Chondrocyte (in vitro differentiated cells): ENCODE measurements around the gene GPR156. TPM values are rescaled to one million over a fixed set of nuclear protein-coding genes. Genes with fewer than 3 reads are reported as not detected.

Experiments used
- DNase-seq: peaks from one replicate; pipeline ENCODE4 v3.0.0; 2021; ENCODE audit warnings: mixed read lengths, low spot score
- H3K27ac Mint-ChIP-seq: one replicate; pipeline ENCODE4 v1.8.0; 2021; ENCODE audit warnings: mild to moderate bottlenecking, moderate library complexity, mixed read lengths; ENCODE audit not compliant: unreplicated experiment
- H3K27me3 Mint-ChIP-seq: 2 replicates; pipeline ENCODE4 v1.8.0; 2021; ENCODE audit warnings: low read depth, mixed read lengths
- H3K36me3 Mint-ChIP-seq: 2 replicates; pipeline ENCODE4 v1.8.0; 2021; ENCODE audit warnings: low read depth, mixed read lengths
- H3K4me1 Mint-ChIP-seq: 2 replicates; pipeline ENCODE4 v1.8.0; 2021; ENCODE audit warnings: low read depth, mild to moderate bottlenecking, mixed read lengths
- H3K4me3 Mint-ChIP-seq: one replicate; pipeline ENCODE4 v1.8.0; 2021; ENCODE audit warnings: mild to moderate bottlenecking, moderate library complexity, mixed read lengths; ENCODE audit not compliant: unreplicated experiment
- H3K9me3 Mint-ChIP-seq: 2 replicates; pipeline ENCODE4 v1.8.0; 2021; ENCODE audit warnings: low read depth, mixed read lengths
- total RNA-seq: library from RNA; stranded (reverse); gene quantifications from 3 replicates; pipeline ENCODE4 v1.2.1, GENCODE V29; 2021
- TF ChIP-seq, protein P1 (sequence below): fragments of 200-600 bp; sonication (generic); IDR thresholded peaks from 2 replicates; pipeline ENCODE4 v1.5.0; 2021; ENCODE audit warnings: antibody characterized with exemption, mild to moderate bottlenecking, moderate library complexity

Gene GPR156
- total RNA-seq, 1 donor from 2014 or later, result 1.7 TPM

DNA sequence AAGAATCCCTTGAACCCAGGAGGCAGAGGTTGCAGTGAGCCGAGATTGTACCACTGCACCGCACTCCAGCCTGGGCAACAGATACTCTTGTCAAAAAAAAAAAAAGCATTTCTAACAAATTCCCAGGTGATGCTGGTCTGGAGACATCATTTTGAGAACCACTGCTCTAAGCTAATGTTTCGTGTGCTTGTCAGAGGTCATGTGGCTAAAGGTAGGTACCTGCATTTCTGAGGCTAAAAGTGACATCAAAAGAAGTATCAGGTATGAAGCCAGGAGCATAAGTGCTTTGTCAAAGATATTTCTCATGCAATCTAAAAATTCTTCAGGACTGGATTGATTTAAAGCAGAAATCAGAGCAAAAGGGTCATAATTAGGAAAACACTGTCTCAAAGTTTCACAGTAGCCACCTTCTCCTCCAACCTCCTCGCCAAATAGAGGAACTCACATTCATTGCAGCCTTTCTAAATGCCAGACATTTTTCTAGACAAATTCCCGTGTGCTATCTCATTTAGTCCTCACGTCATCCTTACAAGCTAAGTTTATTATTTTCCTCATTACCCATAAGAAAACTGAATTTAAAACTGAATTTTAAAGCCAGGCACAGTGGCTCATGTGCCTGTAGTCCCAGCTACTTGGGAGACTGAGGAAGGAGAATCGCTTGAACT lies 165.0 kb downstream of the GPR156 start:
- H3K36me3 Mint-ChIP-seq, result peaks cover 3% of the 10 kb centered on the region
- H3K27ac Mint-ChIP-seq, result no peak overlapping the region
- peaks cover 4% of the 10 kb centered on the region for H3K9me3 Mint-ChIP-seq
- no peaks in the 10 kb centered on the region for H3K4me1 Mint-ChIP-seq
- no peak for DNase-seq
- no peak overlapping the region for H3K4me3 Mint-ChIP-seq
- no peaks in the 10 kb centered on the region for H3K27me3 Mint-ChIP-seq
- TF ChIP-seq, protein P1, sequence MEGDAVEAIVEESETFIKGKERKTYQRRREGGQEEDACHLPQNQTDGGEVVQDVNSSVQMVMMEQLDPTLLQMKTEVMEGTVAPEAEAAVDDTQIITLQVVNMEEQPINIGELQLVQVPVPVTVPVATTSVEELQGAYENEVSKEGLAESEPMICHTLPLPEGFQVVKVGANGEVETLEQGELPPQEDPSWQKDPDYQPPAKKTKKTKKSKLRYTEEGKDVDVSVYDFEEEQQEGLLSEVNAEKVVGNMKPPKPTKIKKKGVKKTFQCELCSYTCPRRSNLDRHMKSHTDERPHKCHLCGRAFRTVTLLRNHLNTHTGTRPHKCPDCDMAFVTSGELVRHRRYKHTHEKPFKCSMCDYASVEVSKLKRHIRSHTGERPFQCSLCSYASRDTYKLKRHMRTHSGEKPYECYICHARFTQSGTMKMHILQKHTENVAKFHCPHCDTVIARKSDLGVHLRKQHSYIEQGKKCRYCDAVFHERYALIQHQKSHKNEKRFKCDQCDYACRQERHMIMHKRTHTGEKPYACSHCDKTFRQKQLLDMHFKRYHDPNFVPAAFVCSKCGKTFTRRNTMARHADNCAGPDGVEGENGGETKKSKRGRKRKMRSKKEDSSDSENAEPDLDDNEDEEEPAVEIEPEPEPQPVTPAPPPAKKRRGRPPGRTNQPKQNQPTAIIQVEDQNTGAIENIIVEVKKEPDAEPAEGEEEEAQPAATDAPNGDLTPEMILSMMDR, result no peak

Other genes with a start within 250 kb of the GPR156 start
- 61.7 to 73.0 TPM (median 71.3 TPM) in 3 replicates for gene GSK3B, start 190.8 kb downstream of the GPR156 start, total RNA-seq
- gene LRRC58, start 64.1 kb upstream of the GPR156 start, total RNA-seq, result 26.1 to 28.0 TPM (median 27.8 TPM) in 3 replicates
- gene FSTL1, start 165.8 kb upstream of the GPR156 start, total RNA-seq, result 2,561 to 3,511 TPM (median 3,398 TPM) in 3 replicates